ENCODE data around the gene ANO6.

ANO6 gene

GRCh38 chr12:45435945-45436710 is 220.2 kb downstream of the ANO6 start:
- no peaks in the 10 kb centered on the region for H3K27me3 ChIP-seq (ENCODE audit: control insufficient read depth, insufficient read depth, low read length)
- no peak overlapping the region for H3K4me3 ChIP-seq (ENCODE audit: low read length)

GRCh38 chr12:45439039-45439438 is 223.1 kb downstream of the ANO6 start:
- Histone ChIP-seq H3K4me3 (ENCODE audit: low read length) (no peak overlapping the region), H3K9me3 (ENCODE audit: control insufficient read depth, low read length) (no peaks in the 10 kb centered on the region), H3K4me1 (ENCODE audit: control insufficient read depth, insufficient read depth, low read length) (no peaks in the 10 kb centered on the region), H3K27me3 (ENCODE audit: control insufficient read depth, insufficient read depth, low read length) (no peaks in the 10 kb centered on the region), H3K36me3 (ENCODE audit: control insufficient read depth, insufficient read depth, low read length) (no peaks in the 10 kb centered on the region), H3K9ac (ENCODE audit: low read length) (no peak overlapping the region)

More at GRCh38 chr12:45435945-45436710, 220.2 kb downstream of the ANO6 start:
- Histone ChIP-seq H3K4me1 (ENCODE audit: control insufficient read depth, insufficient read depth, low read length) (no peaks in the 10 kb centered on the region), H3K9me3 (ENCODE audit: control insufficient read depth, low read length) (no peaks in the 10 kb centered on the region), H3K9ac (ENCODE audit: low read length) (no peak overlapping the region), H3K36me3 (ENCODE audit: control insufficient read depth, insufficient read depth, low read length) (no peaks in the 10 kb centered on the region)

GRCh38 chr12:45446013-45446412 is 230.1 kb downstream of the ANO6 start:
- H3K36me3 ChIP-seq (ENCODE audit: control insufficient read depth, insufficient read depth, low read length) = no peaks in the 10 kb centered on the region
- H3K4me1 ChIP-seq (ENCODE audit: control insufficient read depth, insufficient read depth, low read length) = no peaks in the 10 kb centered on the region
- no peaks in the 10 kb centered on the region for H3K9me3 ChIP-seq (ENCODE audit: control insufficient read depth, low read length)
- no peak overlapping the region for H3K9ac ChIP-seq (ENCODE audit: low read length)
- H3K4me3 ChIP-seq (ENCODE audit: low read length) = no peak overlapping the region
- H3K27me3 ChIP-seq (ENCODE audit: control insufficient read depth, insufficient read depth, low read length) = no peaks in the 10 kb centered on the region

GRCh38 chr12:45458238-45458637 is 242.3 kb downstream of the ANO6 start:
- no peak overlapping the region for H3K4me3 ChIP-seq (ENCODE audit: low read length)
- no peaks in the 10 kb centered on the region for H3K4me1 ChIP-seq (ENCODE audit: control insufficient read depth, insufficient read depth, low read length)
- H3K9me3 ChIP-seq (ENCODE audit: control insufficient read depth, low read length) = no peaks in the 10 kb centered on the region
- no peaks in the 10 kb centered on the region for H3K27me3 ChIP-seq (ENCODE audit: control insufficient read depth, insufficient read depth, low read length)
- no peak overlapping the region for H3K9ac ChIP-seq (ENCODE audit: low read length)
- H3K36me3 ChIP-seq (ENCODE audit: control insufficient read depth, insufficient read depth, low read length) = no peaks in the 10 kb centered on the region

GRCh38 chr12:45458854-45459807 is 243.2 kb downstream of the ANO6 start:
- no peak overlapping the region for H3K9ac ChIP-seq (ENCODE audit: low read length)
- no peaks in the 10 kb centered on the region for H3K36me3 ChIP-seq (ENCODE audit: control insufficient read depth, insufficient read depth, low read length)
- no peaks in the 10 kb centered on the region for H3K4me1 ChIP-seq (ENCODE audit: control insufficient read depth, insufficient read depth, low read length)
- no peak overlapping the region for H3K4me3 ChIP-seq (ENCODE audit: low read length)
- H3K27me3 ChIP-seq (ENCODE audit: control insufficient read depth, insufficient read depth, low read length) = no peaks in the 10 kb centered on the region
- no peaks in the 10 kb centered on the region for H3K9me3 ChIP-seq (ENCODE audit: control insufficient read depth, low read length)

GRCh38 chr12:45462506-45462905 is 246.6 kb downstream of the ANO6 start:
- Histone ChIP-seq H3K9ac (ENCODE audit: low read length) (no peak overlapping the region), H3K4me3 (ENCODE audit: low read length) (no peak overlapping the region), H3K27me3 (ENCODE audit: control insufficient read depth, insufficient read depth, low read length) (no peaks in the 10 kb centered on the region), H3K9me3 (ENCODE audit: control insufficient read depth, low read length) (no peaks in the 10 kb centered on the region), H3K4me1 (ENCODE audit: control insufficient read depth, insufficient read depth, low read length) (no peaks in the 10 kb centered on the region), H3K36me3 (ENCODE audit: control insufficient read depth, insufficient read depth, low read length) (no peaks in the 10 kb centered on the region)

- Histone ChIP-seq H3K4me1 (ENCODE audit: control insufficient read depth, insufficient read depth, low read length) (no peaks in the 10 kb centered on the region), H3K9me3 (ENCODE audit: control insufficient read depth, low read length) (no peaks in the 10 kb centered on the region), H3K9ac (ENCODE audit: low read length) (no peak overlapping the region), H3K4me3 (ENCODE audit: low read length) (no peak overlapping the region), H3K36me3 (ENCODE audit: control insufficient read depth, insufficient read depth, low read length) (no peaks in the 10 kb centered on the region), H3K27me3 (ENCODE audit: control insufficient read depth, insufficient read depth, low read length) (no peaks in the 10 kb centered on the region)
Measured at GRCh38 chr12:45464699-45465098, 248.8 kb downstream of the ANO6 start.

GRCh38 chr12:45468751-45469615 is 253.1 kb downstream of the ANO6 start:
- no peak overlapping the region for H3K9ac ChIP-seq (ENCODE audit: low read length)
- no peaks in the 10 kb centered on the region for H3K4me1 ChIP-seq (ENCODE audit: control insufficient read depth, insufficient read depth, low read length)
- no peaks in the 10 kb centered on the region for H3K27me3 ChIP-seq (ENCODE audit: control insufficient read depth, insufficient read depth, low read length)
- H3K36me3 ChIP-seq (ENCODE audit: control insufficient read depth, insufficient read depth, low read length) = no peaks in the 10 kb centered on the region
- no peak overlapping the region for H3K4me3 ChIP-seq (ENCODE audit: low read length)
- H3K9me3 ChIP-seq (ENCODE audit: control insufficient read depth, low read length) = no peaks in the 10 kb centered on the region

GRCh38 chr12:45469902-45470301 is 254.0 kb downstream of the ANO6 start:
- H3K27me3 ChIP-seq (ENCODE audit: control insufficient read depth, insufficient read depth, low read length) = no peaks in the 10 kb centered on the region
- no peak overlapping the region for H3K4me3 ChIP-seq (ENCODE audit: low read length)
- no peaks in the 10 kb centered on the region for H3K9me3 ChIP-seq (ENCODE audit: control insufficient read depth, low read length)
- H3K4me1 ChIP-seq (ENCODE audit: control insufficient read depth, insufficient read depth, low read length) = no peaks in the 10 kb centered on the region
- no peaks in the 10 kb centered on the region for H3K36me3 ChIP-seq (ENCODE audit: control insufficient read depth, insufficient read depth, low read length)
- no peak overlapping the region for H3K9ac ChIP-seq (ENCODE audit: low read length)

GRCh38 chr12:45473636-45474035 is 257.7 kb downstream of the ANO6 start:
- H3K4me1 ChIP-seq (ENCODE audit: control insufficient read depth, insufficient read depth, low read length) = no peaks in the 10 kb centered on the region
- no peaks in the 10 kb centered on the region for H3K36me3 ChIP-seq (ENCODE audit: control insufficient read depth, insufficient read depth, low read length)
- no peak overlapping the region for H3K9ac ChIP-seq (ENCODE audit: low read length)
- no peaks in the 10 kb centered on the region for H3K9me3 ChIP-seq (ENCODE audit: control insufficient read depth, low read length)
- no peak overlapping the region for H3K4me3 ChIP-seq (ENCODE audit: low read length)
- H3K27me3 ChIP-seq (ENCODE audit: control insufficient read depth, insufficient read depth, low read length) = no peaks in the 10 kb centered on the region

- no peak overlapping the region for H3K4me3 ChIP-seq (ENCODE audit: low read length)
- no peaks in the 10 kb centered on the region for H3K4me1 ChIP-seq (ENCODE audit: control insufficient read depth, insufficient read depth, low read length)
- no peaks in the 10 kb centered on the region for H3K9me3 ChIP-seq (ENCODE audit: control insufficient read depth, low read length)
- no peak overlapping the region for H3K9ac ChIP-seq (ENCODE audit: low read length)
- H3K27me3 ChIP-seq (ENCODE audit: control insufficient read depth, insufficient read depth, low read length) = no peaks in the 10 kb centered on the region
- H3K36me3 ChIP-seq (ENCODE audit: control insufficient read depth, insufficient read depth, low read length) = no peaks in the 10 kb centered on the region
Measured at GRCh38 chr12:45475594-45475993, 259.7 kb downstream of the ANO6 start.

Measured in mucosa of stomach (tissue), 1 donor.